ENCODE data around the gene HTR4. TPM values are rescaled to one million over a fixed set of nuclear protein-coding genes. Genes with fewer than 3 reads are reported as not detected.

The HTR4 gene
- total RNA-seq, 1 experiment from 2014 or later, result not detected

GRCh38 chr5:148559461-148559860 is 94.9 kb downstream of the HTR4 start:
- H2BK5ac ChIP-seq (ENCODE audit: insufficient read length, low read length), result no peak overlapping the region
- no peak overlapping the region for H2BK120ac ChIP-seq (ENCODE audit: low read depth, low read length, poor library complexity, severe bottlenecking)
- no peaks in the 10 kb centered on the region for H3K79me1 ChIP-seq (ENCODE audit: insufficient read depth, low read depth, low read length, poor library complexity, severe bottlenecking)
- peaks cover 7% of the 10 kb centered on the region; the same call in 1 of the 2 replicates for H3K4me1 ChIP-seq (ENCODE audit: insufficient read depth, low read length)
- H4K91ac ChIP-seq (ENCODE audit: insufficient read length, low read depth, low read length), result no peak overlapping the region
- no peak overlapping the region for H3K14ac ChIP-seq (ENCODE audit: insufficient read depth, low read length)
- no peaks in the 10 kb centered on the region for H4K20me1 ChIP-seq (ENCODE audit: control insufficient read depth, insufficient read depth, insufficient read length)
- H3K27me3 ChIP-seq (ENCODE audit: insufficient read depth, low read length), result no peaks in the 10 kb centered on the region
- H3K27me3 Mint-ChIP-seq (ENCODE audit: low read depth), result peaks cover 4% of the 10 kb centered on the region; the same call in 1 of the 2 replicates
- H3K27ac Mint-ChIP-seq, result no peak overlapping the region
- H3K23me2 ChIP-seq (ENCODE audit: insufficient read length, low read depth, low read length, poor library complexity, severe bottlenecking), result no peaks in the 10 kb centered on the region
- no peak overlapping the region for H3K4me2 ChIP-seq (ENCODE audit: insufficient read depth, insufficient read length, low read length)
- H3K56ac ChIP-seq (ENCODE audit: insufficient read length, low read depth, low read length), result no peak overlapping the region
- H3K79me2 ChIP-seq (ENCODE audit: insufficient read depth, low read length), result no peaks in the 10 kb centered on the region
- H4K8ac ChIP-seq (replicated peaks; ENCODE audit: insufficient read length, low read depth, low read length), result no peak overlapping the region
- no peak for TF ChIP-seq CTCF (conservative IDR thresholded peaks at IDR 0.05)
- H3K4ac ChIP-seq (ENCODE audit: low read depth, low read length), result no peak overlapping the region
- H3T11ph ChIP-seq (ENCODE audit: low read length), result no peak overlapping the region
- H2AK5ac ChIP-seq (ENCODE audit: insufficient read length, low read length), result no peak overlapping the region
- H3K4me3 Mint-ChIP-seq, result no peak overlapping the region
- no peak overlapping the region for H3K27ac ChIP-seq (ENCODE audit: insufficient read length, low read depth, low read length)
- no peaks in the 10 kb centered on the region; a peak in 1 of 5 replicates for H3K9me3 Mint-ChIP-seq
- peaks cover 17% of the 10 kb centered on the region in 2 experiments for H3K4me1 Mint-ChIP-seq
- H4K5ac ChIP-seq (ENCODE audit: insufficient read length, low read depth, low read length), result no peak overlapping the region
- no peaks in the 10 kb centered on the region for H3K9me3 ChIP-seq (ENCODE audit: control insufficient read depth, low read depth, low read length)
- H3K36me3 Mint-ChIP-seq (ENCODE audit: insufficient read depth in 1 of 3, low read depth in 3 of 3), result no peaks in the 10 kb centered on the region
- DNase-seq, result no peak
- no CpG with 5 or more reads among the region's 4 CpGs for WGBS (ENCODE audit: extremely low coverage, insufficient read length, low lambda C conversion rate)
- no peak overlapping the region for H2AFZ ChIP-seq (ENCODE audit: low read length)
- H2BK15ac ChIP-seq (ENCODE audit: low read depth, low read length), result no peak overlapping the region
- no peak overlapping the region for H3K18ac ChIP-seq (ENCODE audit: insufficient read length, low read depth, low read length)
- H2BK20ac ChIP-seq (ENCODE audit: low read depth, low read length, poor library complexity, severe bottlenecking), result no peak overlapping the region
- H3K23ac ChIP-seq (ENCODE audit: insufficient read length, low read depth, low read length), result no peak overlapping the region
- no peak overlapping the region for H3K9ac ChIP-seq (ENCODE audit: extremely low read depth, insufficient read length, low read length)
- no peak overlapping the region for H2BK12ac ChIP-seq (ENCODE audit: insufficient read length, low read depth, low read length)
